PFSK-1 (cell line): Measurements from ENCODE around the gene OR2C3.

Source experiments
- POLR2AphosphoS5 ChIP-seq: IDR thresholded peaks from 2 replicates; pipeline ENCODE4 v1.6.1; 2012; ENCODE audit warnings: low read depth, mild to moderate bottlenecking, control low read depth, low read length, moderate library complexity
- REST ChIP-seq, 2 experiments: IDR thresholded peaks; 2 replicates each; pipeline versions ENCODE4 v1.6.1 to v1.8.0; 2011 to 2012; ENCODE audit warnings: low read depth in 2 of 2, low read length in 2 of 2, control low read depth in 1 of 2, inconsistent platforms in 1 of 2, mild to moderate bottlenecking in 1 of 2, moderate library complexity in 1 of 2; ENCODE audit not compliant: insufficient read depth in 1 of 2
- TAF1 ChIP-seq: IDR thresholded peaks from 2 replicates; pipeline ENCODE4 v1.6.1; 2012; ENCODE audit warnings: low read length, control low read depth, borderline replicate concordance; ENCODE audit not compliant: insufficient read depth

DNA sequence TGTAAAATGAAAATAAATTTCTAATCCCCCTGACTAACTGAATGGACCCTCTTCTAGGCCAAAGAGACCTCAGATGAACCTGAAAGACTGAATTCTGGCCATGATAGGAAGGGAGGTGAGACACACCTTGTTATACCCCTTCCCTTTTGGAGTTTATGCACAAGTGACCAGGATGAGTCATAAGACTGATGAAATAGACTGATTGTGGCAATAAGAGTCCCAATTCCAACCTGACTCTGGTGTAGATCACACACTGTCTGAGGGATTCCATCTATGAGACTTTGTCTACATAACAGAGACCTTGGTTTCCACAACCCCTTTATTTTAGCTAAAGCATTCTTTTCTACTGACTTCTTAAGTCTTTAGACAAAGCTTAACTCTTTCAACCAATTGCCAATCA is 38.4 kb upstream of the OR2C3 start:
- TF ChIP-seq POLR2AphosphoS5 (no peak), TAF1 (no peak), REST (IDR thresholded peaks at IDR 0.05; ENCODE audit: insufficient read depth in 1 of 2, low read depth in 2 of 2, low read length in 2 of 2) (no peak)
